Right renal cortex interstitium (tissue), 3 donors: ENCODE data around the gene ZNF280B. TPM values are rescaled to one million over a fixed set of nuclear protein-coding genes. Genes with fewer than 3 reads are reported as not detected.
"Not testable (repeated sequence)": the region's sequence is repeated elsewhere in the genome, so short reads cannot be mapped to it uniquely, and the experiment has no call there.

ENCODE experiments used
- DNase-seq, 3 donors: peaks; one replicate each; pipeline ENCODE4 v3.0.0-alpha.2; 2013; ENCODE audit warnings: low read depth in 3 of 3, low spot score in 2 of 3
- polyA plus RNA-seq, 3 donors: library from polyadenylated mRNA; unstranded; fragments of 120-200 nt; gene quantifications; one replicate each; pipeline ENCODE4 v1.2.1, GENCODE V29; 2013; ENCODE audit not compliant: insufficient read length in 3 of 3

The ZNF280B gene
- polyA plus RNA-seq, 3 donors, result 4.4 to 4.7 (median 4.5) TPM

- not testable (repeated sequence) for DNase-seq
Observed at GRCh38 chr22:22441626-22442025, 66.9 kb downstream of the ZNF280B start.

GRCh38 chr22:22440188-22440587, 68.4 kb downstream of the ZNF280B start:
- no peak for DNase-seq

Other genes with a start within 250 kb of the ZNF280B start
- under 1 TPM in 1 of 3 donors, not detected in 2; 0.07 TPM for gene ZNF280A, start 11.5 kb upstream of the ZNF280B start, polyA plus RNA-seq
- 1 to 10 TPM in 1 of 3 donors, under 1 TPM in 2; 0.75 to 1.5 (median 0.94) TPM for gene PRAME, start 50.5 kb upstream of the ZNF280B start, polyA plus RNA-seq
- gene GGTLC2, start 135.9 kb upstream of the ZNF280B start, polyA plus RNA-seq, result under 1 TPM in 1 of 3 donors, not detected in 2; 0.21 TPM